ENCODE measurements around the gene SPATA31C1.

GRCh38 chr9:87970602-87971001 is 52.8 kb downstream of the SPATA31C1 start:
- TF ChIP-seq EZH2phosphoT487 (IDR thresholded peaks at IDR 0.05; ENCODE audit: borderline replicate concordance, low read length), result no peak
- TF ChIP-seq CTCF (conservative IDR thresholded peaks at IDR 0.05; ENCODE audit: low read depth, low read length), result no peak

Measured in PC-3 (cell line).